Uterus (tissue), 2 donors: ENCODE measurements around the gene BTN1A1.

Source experiments
- POLR2A ChIP-seq, 2 donors: fragments of 450-650 bp; IDR thresholded peaks; one replicate each; pipeline ENCODE4 v1.6.1; 2016; ENCODE audit warnings: antibody characterized with exemption in 2 of 2, mild to moderate bottlenecking in 1 of 2, moderate library complexity in 1 of 2
- TF ChIP-seq, protein P1 (sequence below), 4 experiments: fragments of 200-600 bp in 2 of 4; fragments of 450-650 bp in 2 of 4; sonication (generic) in 2 of 4; IDR thresholded peaks; one replicate each; pipeline ENCODE4 v1.5.1; 2016 to 2019; ENCODE audit warnings: antibody characterized with exemption in 4 of 4, mild to moderate bottlenecking in 2 of 4, moderate library complexity in 1 of 4

DNA sequence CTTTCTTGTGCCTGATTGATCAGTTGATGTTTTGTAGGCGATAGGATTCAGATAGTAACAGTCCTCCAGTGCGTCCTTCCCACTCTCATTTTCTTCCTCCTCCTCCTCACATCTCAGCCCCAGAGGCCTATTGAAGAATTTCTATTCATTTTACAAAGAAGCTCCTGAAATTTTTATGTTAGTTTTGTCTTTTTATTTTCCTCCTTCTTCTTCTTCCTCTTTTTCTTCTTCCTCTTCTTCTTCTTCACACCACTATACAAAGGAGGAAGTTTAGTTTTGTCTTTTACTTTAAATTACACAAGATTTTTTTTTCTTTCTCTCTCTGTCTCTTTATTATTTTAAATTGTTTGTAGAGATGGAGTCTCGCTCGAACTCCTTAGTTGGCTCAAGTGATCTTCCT, 23.2 kb upstream of the BTN1A1 start:
- no peak for TF ChIP-seq POLR2A (IDR thresholded peaks at IDR 0.05)
- TF ChIP-seq, protein P1, sequence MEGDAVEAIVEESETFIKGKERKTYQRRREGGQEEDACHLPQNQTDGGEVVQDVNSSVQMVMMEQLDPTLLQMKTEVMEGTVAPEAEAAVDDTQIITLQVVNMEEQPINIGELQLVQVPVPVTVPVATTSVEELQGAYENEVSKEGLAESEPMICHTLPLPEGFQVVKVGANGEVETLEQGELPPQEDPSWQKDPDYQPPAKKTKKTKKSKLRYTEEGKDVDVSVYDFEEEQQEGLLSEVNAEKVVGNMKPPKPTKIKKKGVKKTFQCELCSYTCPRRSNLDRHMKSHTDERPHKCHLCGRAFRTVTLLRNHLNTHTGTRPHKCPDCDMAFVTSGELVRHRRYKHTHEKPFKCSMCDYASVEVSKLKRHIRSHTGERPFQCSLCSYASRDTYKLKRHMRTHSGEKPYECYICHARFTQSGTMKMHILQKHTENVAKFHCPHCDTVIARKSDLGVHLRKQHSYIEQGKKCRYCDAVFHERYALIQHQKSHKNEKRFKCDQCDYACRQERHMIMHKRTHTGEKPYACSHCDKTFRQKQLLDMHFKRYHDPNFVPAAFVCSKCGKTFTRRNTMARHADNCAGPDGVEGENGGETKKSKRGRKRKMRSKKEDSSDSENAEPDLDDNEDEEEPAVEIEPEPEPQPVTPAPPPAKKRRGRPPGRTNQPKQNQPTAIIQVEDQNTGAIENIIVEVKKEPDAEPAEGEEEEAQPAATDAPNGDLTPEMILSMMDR (IDR thresholded peaks at IDR 0.05), result no peak
